Upper lobe of right lung (tissue), 1 donor: ENCODE data around the gene PCSK9. TPM values are rescaled to one million over a fixed set of nuclear protein-coding genes. Genes with fewer than 3 reads are reported as not detected.

Experiments
- ATAC-seq: fragments of 200-7000 bp; cut with Tn5 transposase; one replicate; pipeline ENCODE4 v1.9.1; 2020; ENCODE audit warnings: mild to moderate bottlenecking, moderate library complexity
- DNase-seq: peaks from one replicate; pipeline ENCODE4 v3.0.0-alpha.2; 2020
- H3K27ac ChIP-seq: fragments of 200-600 bp; one replicate; pipeline ENCODE4 v1.8.0; 2022
- H3K27me3 ChIP-seq: fragments of 200-600 bp; one replicate; pipeline ENCODE4 v1.8.0; 2022; ENCODE audit warnings: mild to moderate bottlenecking
- H3K36me3 ChIP-seq: fragments of 200-600 bp; one replicate; pipeline ENCODE4 v1.8.0; 2022
- H3K4me1 ChIP-seq: fragments of 200-600 bp; one replicate; pipeline ENCODE4 v1.8.0; 2022
- H3K4me3 ChIP-seq: fragments of 200-600 bp; one replicate; pipeline ENCODE4 v1.8.0; 2022; ENCODE audit warnings: mild to moderate bottlenecking
- H3K9me3 ChIP-seq: fragments of 200-600 bp; one replicate; pipeline ENCODE4 v1.8.0; 2022
- CTCF ChIP-seq: fragments of 200-600 bp; IDR thresholded peaks from one replicate; pipeline ENCODE4 v1.8.0; 2022; ENCODE audit warnings: antibody characterized with exemption
- intact Hi-C: fragments of 100-400 bp; cut with DNase I; formaldehyde crosslinking; loops from one replicate; pipeline ENCODE4 v1.11.0; 2022
- total RNA-seq: library from RNA; stranded (reverse); fragmentation: NEBNext Ultra II Directional; extraction: Animal tissue kit (Norgen Biotek cat#: 25700); gene quantifications from one replicate; pipeline ENCODE4 v1.2.1, GENCODE V29; 2021
- donor health status: DM: no; HTN: yes; CAD: no; lungs with severe emphysema.

The PCSK9 gene
- total RNA-seq, 1 donor from 2014 or later: 23.5 TPM

DNA sequence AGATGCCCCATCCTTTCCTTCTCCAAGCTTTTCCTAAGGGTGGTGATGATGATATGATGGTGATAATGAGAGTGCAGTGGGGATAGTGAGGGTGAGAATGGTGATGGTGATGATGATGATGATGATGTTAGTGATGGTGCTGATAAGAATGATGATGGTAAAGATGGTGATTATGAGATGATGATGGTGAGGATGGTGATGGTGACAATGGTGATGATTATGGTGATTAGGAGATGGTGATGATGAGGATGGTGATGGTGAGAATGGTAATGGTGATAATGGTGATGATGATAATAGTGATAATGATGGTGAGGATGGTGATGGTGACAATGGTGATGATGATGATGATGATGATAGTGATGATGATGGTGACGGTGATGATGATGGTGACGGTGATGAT, 36.7 kb upstream of the PCSK9 start:
- no peaks in the 10 kb centered on the region for H3K4me1 ChIP-seq
- intact Hi-C loops: no loop called here
- peaks cover 27% of the 10 kb centered on the region for H3K27me3 ChIP-seq
- no peaks in the 10 kb centered on the region for H3K9me3 ChIP-seq
- no peak for ATAC-seq
- no peak for TF ChIP-seq CTCF
- no peak for DNase-seq
- no peaks in the 10 kb centered on the region for H3K36me3 ChIP-seq
- no peak overlapping the region for H3K4me3 ChIP-seq
- no peak overlapping the region for H3K27ac ChIP-seq

GRCh38 chr1:55005351-55006140, 33.8 kb upstream of the PCSK9 start:
- intact Hi-C loops: no loop called here
- no peaks in the 10 kb centered on the region for H3K36me3 ChIP-seq
- H3K9me3 ChIP-seq: no peaks in the 10 kb centered on the region
- no peaks in the 10 kb centered on the region for H3K4me1 ChIP-seq
- no peak overlapping the region for H3K4me3 ChIP-seq
- peaks cover 7% of the 10 kb centered on the region for H3K27me3 ChIP-seq
- no peak overlapping the region for H3K27ac ChIP-seq
- no peak for ATAC-seq
- DNase-seq: no peak
- no peak for TF ChIP-seq CTCF

DNA sequence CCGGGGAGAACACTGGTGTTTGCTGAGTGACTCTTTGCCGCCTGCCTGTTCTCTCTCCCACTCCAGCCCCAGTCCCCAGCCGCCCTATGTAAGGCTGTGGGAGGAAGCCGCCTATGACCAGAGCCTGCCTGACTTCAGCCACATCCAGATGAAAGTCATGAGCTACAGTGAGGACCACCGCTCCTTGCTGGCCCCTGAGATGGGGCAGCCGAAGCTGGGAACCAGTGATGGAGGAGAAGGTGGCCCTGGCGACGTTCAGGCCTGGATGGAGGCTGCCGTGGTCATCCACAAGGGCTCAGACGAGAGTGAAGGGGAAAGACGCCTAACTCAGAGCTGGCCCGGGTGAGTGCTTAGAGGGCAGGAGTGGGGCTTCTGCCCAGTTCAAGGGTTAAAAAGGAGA, 32.4 kb upstream of the PCSK9 start:
- DNase-seq (no peak), ATAC-seq (no peak)
- intact Hi-C loops: no loop called here
- Histone ChIP-seq H3K27ac (no peak overlapping the region), H3K9me3 (no peaks in the 10 kb centered on the region), H3K27me3 (peaks cover 3% of the 10 kb centered on the region), H3K36me3 (no peaks in the 10 kb centered on the region), H3K4me1 (no peaks in the 10 kb centered on the region), H3K4me3 (no peak overlapping the region)
- TF ChIP-seq CTCF: no peak

GRCh38 chr1:55007625-55008024, 31.7 kb upstream of the PCSK9 start:
- H3K4me1 ChIP-seq: no peaks in the 10 kb centered on the region
- H3K36me3 ChIP-seq: no peaks in the 10 kb centered on the region
- no peaks in the 10 kb centered on the region for H3K27me3 ChIP-seq
- H3K4me3 ChIP-seq: no peak overlapping the region
- intact Hi-C loops: no loop called here
- no peaks in the 10 kb centered on the region for H3K9me3 ChIP-seq
- H3K27ac ChIP-seq: no peak overlapping the region
- DNase-seq (no peak), ATAC-seq (no peak)
- no peak for TF ChIP-seq CTCF

- Histone ChIP-seq H3K9me3 (no peaks in the 10 kb centered on the region), H3K27me3 (no peaks in the 10 kb centered on the region), H3K4me1 (no peaks in the 10 kb centered on the region), H3K4me3 (no peak overlapping the region), H3K36me3 (no peaks in the 10 kb centered on the region), H3K27ac (no peak overlapping the region)
- ATAC-seq (no peak), DNase-seq (no peak)
- no peak for TF ChIP-seq CTCF
- intact Hi-C loops: no loop called here
These were observed 29.0 kb upstream of the PCSK9 start for GRCh38 chr1:55010194-55010886.
